GM19372 (cell line): Measurements from ENCODE around the gene YPEL3.
"Not testable (repeated sequence)": the region's sequence is repeated elsewhere in the genome, so short reads cannot be mapped to it uniquely, and the experiment has no call there.

ENCODE experiments used
- ATAC-seq: cut with Tn5 transposase; IDR thresholded peaks from one replicate; pipeline ENCODE4 v1.9.1; 2021; ENCODE audit warnings: mild to moderate bottlenecking, low read depth, moderate library complexity; ENCODE audit not compliant: unreplicated experiment

YPEL3 gene

DNA sequence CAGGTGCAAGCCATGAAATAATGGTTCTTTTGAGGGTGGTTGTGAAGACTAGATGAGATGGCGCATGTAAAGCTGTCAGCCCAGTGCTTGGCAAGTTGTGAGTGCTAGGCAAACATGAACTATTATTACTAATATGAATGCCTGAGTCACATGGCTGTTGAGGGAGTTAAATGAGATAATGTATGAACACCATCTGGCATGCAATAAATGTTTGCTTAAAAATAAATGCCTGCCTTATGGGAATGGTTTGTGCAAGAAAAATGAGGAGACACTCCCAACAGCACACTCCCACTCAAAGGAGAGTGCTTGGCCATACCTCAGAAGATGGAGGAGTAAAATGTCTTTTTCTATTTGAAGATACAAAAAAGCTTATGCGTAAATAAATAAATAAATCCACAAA is 23.4 kb upstream of the YPEL3 start:
- no peak for ATAC-seq

DNA sequence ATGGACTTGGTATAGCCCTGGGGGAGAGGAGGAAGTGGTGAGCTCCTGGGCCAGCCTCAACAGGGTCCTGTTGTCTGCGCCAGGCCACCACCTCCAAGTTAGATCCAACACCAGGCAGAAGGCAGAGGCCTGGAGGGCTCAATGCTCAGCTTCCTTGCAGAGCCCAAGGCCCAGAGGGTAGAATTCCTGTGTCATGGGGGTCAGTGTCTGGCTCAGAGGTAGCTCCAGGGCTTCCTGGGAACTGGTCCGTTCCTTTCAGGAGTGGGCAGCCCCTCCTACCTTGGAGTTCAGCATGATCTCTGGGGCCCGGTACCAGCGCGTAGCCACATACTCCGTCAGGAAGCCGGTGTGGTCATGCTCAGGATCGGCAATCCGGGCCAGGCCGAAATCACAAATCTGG is 21.8 kb upstream of the YPEL3 start:
- no peak for ATAC-seq

DNA sequence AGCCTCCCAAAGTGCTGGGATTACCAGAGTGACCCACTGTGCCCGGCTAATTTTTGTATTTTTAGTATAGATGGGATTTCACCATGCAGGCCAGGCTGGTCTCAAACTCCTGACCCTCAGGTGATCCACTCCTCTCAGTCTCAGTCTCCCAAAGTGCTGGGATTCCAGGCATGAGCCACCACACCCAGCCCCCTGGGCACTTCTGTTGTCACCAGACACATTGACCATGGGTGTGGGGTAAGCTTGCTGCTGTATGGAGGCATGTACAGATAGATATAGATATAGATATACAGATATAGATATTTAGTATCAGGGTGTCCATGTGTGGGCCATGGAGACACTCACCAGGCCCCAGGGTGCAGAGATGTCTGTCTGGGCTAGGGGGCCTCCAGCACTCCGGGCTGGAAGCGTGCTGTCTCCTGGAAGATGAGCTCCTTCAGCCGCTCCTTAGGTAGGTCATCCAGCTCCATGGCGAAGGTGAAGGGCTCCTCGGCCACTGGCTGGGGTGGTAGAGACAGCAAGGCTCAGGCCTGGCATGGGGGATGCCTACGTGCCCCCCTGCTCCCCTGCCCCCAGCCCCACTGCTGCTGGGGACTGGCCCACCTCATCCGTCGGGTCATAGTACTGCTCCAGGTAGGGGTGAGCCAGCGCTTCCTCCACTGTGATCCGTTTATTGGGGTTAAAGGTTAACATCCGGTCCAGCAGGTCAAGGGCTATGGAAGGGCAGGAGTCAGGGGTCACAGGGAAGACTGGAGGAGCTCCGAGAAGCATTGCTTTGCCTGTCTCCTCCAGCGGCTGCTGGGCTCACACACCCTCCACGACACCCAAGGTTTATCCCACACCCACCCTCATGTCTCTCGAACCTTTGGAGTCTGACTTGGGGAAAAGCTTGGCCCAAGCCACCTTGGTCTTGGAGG is 20.5 kb upstream of the YPEL3 start:
- no peak for ATAC-seq

DNA sequence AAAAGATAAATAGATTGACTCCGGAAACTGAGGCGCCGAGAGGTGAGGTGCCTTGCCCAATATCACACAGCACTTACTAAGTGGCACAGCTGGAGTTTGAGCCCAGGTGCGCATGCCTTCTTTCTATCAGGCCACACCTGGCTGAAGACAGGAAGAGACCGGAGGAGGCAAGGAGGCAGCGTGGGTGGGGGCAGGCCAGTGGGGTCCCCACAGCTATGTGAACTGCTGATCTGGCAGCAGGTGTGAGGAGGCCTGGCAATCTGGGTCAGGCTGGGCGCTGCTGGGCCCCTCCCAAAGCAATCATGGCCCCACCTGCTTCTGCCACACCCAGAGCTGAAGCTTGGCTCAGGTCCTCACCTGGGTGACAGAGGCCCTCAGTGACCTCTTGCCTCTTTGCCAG is 19.2 kb upstream of the YPEL3 start:
- no peak for ATAC-seq

DNA sequence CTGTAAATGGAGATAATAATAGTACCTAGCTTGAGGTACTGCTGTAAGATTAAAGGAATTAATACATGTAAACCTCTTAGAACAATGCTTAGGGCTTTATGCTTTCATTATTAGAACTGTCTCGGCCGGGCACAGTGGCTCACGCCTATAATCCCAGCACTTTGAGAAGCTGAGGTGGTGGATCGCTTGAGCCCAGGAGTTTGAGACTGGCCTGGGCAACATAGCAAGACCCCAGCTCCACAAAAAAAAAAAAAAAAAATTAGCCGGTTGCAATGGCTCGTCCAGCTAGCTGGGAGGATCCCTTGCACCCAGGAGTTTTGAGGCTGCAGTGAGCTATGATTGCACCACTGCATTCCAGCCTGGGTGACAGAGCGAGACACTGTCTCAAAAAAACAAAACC is 18.8 kb upstream of the YPEL3 start:
- ATAC-seq, result not testable (repeated sequence)

DNA sequence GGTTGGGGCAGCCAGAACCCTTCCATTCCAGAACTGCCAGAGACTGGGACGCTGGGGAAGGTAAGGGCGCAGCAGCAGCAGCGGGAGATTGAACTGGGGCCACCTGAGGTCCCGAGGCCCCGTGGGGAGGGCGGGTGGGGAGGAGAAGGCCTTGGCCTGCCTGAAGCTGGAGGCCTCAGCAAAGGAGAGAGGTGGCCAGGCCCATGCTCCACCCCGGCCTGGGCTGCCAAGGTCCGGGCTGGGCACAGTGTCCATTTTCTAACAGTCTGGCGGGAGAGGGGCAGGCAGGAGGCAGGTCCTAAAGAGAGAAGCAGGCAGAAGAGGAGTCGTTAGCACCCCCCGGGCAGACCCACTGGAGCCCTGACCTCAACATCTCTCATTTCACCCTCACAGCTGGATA is 18.4 kb upstream of the YPEL3 start:
- ATAC-seq, result no peak

DNA sequence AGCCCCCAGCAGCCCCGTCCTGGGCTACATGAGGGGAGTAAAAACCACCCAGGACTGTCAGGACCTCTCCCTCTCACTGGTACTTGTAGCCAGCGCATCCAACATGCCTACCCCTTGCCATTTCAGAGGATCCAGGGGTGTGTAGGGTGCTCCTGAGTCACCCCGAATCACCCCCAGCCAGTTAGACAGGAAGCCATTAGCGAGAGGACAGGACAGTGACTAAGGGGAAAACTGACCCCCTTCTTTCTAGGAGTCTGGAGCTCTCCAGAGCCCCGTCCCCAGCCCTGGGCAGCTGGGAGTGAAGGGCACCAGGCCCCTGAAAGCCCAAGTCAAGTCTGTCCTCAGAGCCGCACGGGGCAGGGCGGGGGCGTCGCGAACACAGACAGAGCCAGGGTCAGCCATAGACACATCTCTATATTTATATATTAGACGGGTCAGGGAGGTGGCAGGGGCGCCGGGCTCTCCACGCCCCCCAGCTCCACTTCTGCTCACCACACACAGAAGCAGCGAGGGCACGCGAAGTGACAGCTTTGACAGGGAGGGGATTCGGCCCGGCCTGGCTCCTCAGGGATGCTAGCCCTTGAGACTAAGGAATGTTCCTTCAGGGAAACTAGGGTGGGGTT is 17.8 kb upstream of the YPEL3 start:
- no peak for ATAC-seq

DNA sequence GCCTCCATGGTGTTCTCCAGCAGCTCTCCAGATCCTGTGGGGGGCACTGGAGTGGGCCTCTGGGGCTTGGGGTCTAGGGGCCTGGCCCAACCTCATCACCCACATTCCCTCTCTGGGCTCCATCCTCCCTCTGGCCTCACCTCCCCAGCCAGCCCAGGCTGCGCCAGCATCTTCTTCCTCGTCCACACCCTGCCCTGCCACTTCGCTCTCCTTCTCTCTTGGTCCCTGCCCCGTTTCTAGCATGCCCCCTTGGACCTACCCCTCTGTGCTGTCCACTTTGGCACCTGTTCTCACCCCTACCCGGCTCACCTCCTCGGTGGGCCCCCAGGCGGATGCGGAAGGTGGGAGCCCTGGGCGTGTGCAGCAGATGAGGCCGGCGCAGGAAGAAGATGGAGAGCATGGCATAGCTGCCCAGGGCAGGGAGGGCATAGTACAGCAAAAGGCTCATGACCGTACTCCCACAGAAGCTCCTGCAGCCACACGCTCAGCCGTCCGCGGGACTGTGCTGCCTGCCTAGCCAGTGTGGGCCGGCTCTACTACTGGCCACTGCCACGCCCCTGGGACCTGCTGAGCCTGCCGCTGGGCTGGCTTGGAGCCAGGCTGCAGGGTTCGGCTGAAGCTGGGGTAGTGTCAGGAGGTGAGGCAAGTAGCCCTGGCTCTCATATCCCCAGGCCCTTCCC is 17.2 kb upstream of the YPEL3 start, which contains the start of gene GDPD3:
Gene GDPD3, minus strand, starts transcription at position 507 of the 680 bp plus-strand sequence. Its CDS starts 59 bp downstream, at position 448.
- no peak for ATAC-seq

DNA sequence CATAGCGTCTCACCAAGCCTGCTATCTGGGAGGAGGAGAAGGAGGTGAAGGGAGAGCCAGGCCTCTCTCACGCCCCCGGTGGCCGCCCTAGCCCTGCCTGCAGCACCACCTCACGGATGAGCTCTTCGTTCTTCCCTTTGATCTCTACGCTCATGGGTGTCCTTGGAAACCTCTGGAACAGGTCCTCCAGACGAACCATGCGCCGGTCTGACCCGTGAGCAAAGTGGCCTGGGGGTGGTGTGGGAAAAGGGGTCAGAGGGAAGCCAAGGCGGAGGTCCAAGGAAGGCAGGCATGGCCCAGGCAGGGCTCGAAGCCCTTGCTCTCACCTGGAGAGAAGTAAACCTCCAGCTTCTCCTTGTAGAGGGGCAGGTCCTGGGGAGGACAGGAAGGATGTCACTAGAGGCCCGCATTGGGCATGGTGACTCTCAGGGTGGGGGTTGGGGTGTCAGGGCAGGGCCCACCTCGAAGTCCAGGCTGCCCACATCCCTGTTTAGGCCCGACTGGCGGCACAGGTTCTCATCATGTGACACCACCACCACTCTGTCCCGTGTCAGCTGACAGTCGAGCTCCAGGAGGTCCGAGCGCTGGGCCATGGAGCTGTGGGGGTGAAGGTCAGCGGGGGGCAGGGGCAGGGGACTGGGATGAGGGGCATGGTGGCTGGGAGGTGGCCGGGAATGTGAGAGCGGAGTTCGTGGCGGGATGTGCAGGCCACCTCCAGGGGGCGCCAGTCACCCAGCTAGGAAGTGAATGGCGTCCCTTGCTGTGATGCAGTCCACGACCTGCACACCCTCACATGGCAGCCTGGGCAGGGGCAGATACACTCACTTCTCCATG is 16.4 kb upstream of the YPEL3 start:
- no peak for ATAC-seq

DNA sequence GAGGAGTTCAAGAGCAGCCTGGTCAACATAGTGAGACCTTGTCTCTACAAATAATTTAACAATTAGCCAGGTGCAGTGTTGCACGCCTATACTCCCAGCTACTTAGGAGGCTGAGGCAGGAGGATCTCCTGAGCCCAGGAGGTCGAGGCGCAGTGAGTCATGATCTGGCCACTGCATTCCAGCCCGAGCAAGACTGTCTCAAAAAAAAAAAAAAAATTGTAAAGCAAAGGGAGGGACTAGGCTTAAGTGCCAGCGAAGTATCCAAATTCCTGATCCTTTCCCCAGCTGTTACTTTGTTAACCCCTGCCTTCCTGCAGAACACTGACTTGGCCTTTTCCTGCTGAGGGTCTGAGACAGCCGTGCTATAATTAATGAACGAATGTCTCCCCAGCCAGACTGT is 14.6 kb upstream of the YPEL3 start:
- no peak for ATAC-seq

DNA sequence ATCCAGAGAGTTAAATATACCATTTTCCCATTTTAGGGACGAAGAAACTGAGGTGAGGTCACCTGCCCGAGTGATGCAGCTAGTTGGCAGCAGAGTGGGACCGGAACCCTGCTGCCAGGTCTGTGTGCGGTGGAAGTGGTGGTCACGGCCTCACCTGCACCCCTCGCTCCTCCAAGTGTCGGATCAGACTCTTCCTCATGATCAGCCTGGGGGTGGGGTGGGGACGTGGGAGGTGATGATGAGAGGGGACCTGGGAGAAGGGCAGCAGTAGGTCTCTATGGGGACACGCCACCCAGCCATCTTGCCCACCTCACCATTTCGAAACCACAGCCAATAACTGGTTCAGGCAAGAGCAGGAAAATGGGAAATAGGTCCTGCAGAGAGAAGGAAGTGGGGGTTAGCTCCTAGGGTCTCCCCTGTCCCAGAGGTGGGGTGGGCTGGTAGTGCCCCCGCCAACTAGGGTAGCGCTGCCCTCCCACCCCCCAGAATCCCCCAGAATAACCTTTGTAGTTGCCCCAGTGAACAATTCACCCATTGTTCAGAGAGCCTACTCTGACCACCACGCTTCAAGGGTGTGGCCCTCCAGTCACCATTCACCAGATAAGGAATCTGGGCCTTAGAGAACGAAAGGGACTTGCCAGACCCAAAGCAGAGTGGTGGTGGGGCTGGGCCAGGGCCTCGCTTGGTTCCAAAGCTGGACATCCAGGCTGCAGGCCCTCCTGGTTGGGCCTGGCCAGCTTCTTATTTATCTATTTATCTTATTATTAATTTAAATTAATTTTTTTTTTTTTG is 12.2 kb upstream of the YPEL3 start:
- no peak for ATAC-seq

DNA sequence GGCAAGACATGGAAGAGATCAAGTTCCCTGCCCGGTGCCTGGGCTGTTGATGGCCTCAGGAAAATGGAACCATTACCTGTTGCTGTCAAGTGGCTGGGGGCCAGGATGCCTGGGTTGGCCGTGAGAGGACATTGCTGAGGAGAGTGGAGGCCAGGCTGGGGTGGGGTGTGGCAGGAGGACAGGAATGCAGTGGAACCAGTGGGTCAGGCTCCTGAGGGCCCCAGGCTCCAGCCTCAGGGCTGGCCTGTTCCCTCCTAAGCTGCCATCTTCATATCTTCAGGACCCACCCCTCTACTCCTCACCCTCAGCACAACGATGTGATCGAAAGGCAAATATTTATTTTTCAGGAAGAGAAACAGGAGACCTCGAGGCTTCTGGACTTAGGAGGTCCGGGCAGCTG is 8.5 kb upstream of the YPEL3 start:
- no peak for ATAC-seq

DNA sequence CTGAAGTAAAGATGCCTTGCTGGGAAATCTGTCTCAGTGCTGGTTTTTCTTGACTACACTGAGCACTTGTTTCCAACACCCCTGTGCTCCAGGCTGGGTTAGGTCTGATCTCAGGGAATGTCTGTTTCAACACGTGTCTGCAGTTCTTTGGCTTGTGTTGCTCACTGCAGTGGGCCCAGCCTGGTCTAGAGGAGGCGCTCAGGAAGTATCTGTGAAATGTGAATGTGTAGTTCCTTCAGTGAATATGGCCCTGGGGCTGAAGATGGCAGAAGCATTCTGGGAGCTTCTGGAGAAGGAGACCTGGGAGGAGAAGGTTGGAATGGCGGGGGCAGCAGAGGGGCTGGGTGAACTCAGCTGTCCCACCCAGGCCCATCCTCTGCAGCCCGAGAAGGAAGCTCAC is 8.1 kb upstream of the YPEL3 start:
- no peak for ATAC-seq

DNA sequence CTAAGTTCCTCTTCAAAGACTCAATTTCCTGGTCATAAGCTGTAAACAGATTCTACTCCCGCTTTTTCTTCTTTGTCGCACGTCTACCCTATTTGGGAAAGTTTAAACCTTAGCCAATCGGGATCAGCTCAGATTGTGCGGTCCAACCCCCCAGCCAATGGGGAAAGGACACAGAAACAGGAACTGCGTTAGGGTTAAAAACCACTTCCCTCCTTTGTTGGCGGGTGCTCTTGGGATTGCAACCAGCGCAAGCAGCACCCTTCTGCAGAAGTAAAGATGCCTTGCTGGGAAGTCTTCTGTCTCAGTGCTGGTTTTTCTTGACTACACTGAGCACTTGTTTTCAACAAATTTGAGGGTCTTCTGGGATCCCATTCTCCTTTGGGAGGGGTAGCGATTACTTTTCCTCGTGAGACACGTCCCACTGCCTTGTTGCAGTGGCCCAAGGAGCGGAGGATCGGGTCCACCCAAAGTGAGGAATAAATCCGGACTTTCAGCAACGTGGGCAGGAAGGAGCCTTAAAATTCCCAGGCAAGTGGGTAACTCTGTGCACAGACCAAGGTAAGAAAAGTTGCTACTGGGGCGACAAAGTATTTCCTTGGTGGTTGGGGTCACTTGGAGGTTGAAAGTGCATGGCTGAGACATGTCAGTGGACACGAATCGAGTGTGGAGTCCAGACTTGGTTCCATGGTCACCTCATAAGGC is 1.0 kb upstream of the YPEL3 start:
- no peak for ATAC-seq

DNA sequence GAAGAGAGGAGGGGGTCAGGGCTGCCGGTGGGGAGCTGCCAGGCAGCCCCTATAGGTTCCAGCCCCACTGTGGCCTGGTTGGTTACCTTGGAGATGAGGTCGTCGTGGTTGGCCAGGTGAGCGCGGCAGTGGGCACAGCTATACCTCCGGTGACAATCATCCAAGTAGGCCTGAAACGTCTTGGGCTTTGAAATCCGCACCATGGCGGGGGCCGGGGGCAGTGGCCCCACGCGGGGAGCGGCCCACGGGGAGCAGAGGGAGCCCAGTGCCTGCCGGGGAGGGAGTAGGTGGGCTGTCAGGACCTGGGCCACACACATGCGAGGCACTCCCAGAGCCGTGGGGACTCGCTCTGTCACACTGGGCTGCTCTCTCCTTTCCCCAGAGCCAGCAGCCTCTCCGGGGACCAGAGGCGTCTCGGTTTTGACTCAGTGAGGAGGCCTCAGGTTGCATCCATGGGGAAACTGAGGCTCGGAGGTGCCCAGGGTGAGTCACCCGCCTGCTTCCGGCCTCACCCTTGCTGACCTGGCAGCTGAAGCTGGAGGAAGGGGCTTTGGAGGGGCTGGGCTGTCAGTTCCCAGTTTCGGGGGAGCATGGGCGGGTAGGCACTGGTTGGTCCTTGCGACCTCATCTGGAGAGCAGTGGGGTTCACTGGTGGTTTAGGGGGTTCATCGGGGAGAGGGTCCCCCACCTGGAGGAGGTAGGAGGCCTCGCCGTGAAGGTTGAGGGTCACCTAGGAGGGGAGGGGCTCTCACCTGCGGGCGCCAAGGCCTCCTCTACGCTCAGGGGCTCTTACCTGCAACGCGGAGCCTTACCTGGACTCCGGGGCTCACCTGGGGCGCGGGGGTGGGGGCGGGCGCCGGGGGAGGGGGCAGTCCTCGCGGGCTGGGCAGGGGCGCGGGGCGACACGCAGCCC is 591 bp downstream of the YPEL3 start:
- no peak for ATAC-seq

DNA sequence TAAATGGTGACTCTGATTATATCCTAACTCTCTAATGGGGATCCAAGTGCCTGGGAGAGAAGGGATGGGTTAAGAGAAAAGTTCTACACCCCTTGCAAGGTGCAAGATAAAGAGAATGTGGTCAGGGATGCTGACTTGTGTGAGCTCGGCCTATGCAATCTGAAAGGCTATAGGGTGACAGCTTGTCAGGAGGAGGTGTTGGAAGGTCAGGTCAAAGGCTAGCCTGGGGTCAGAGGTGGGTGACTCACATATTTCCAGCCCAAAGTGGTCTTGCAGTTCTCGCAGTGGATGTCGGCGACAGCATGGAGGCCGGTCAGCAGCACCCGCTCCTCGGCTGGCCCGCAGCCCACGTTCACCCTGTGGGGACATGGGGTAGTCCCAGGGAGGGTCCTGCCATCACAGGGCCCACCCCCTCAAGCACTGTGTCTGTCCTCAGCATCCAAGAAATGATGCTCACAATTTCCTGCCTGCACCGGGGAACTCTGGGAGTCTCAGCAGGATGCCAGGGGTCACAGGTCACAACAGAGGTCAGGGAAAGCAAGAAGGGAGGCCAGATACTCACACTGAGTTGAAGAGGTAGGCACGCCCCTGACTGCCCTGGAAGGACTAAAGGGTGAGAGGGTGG is 1.4 kb downstream of the YPEL3 start:
- ATAC-seq, result no peak

DNA sequence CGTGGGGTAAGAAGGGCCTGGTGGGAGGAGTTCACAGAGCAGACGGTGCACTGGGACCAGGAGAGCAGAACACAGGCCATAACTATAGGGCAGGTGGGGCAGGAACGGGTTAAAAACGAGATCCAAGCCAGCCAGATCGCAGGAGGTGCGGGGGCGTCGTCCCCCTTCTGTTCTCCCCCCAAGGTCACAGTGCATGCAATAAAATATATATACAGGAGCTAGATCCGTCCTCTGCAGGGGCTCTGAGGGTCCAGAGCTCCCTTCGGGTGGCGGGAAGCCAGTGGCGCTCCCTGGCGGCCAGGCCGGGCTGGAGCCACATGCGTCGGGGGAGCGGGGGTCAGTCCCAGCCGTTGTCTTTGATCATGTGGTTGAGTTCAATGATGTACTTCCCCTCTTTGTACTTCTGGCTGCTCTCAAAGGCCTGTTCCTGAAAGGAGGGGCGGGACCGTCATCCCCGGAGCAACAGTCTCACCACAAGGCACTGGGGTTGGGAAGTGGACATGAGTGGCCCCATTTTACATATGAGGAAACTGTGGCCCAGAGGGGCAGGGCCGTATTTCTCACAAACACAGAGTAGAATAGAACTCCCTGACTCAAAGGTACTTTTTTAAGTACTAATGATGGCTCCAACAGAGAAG is 3.5 kb downstream of the YPEL3 start:
- ATAC-seq, result peak; percentile 43
